HepG2 (cell line): Measurements from ENCODE around the gene KAZALD1. TPM values are rescaled to one million over a fixed set of nuclear protein-coding genes. Genes with fewer than 3 reads are reported as not detected.

Experiments
- ATAC-seq: fragments of 200-7000 bp; cut with Tn5 transposase; 3 replicates; pipeline ENCODE4 v1.9.1; 2020; ENCODE audit warnings: mild to moderate bottlenecking, moderate library complexity
- BruUV-seq: library from RNA; stranded (reverse); fragments of 400-500 nt; replicated peaks from 2 replicates; lab custom pipeline; 2021; lab: Mats Ljungman, UMichigan
- CTCF ChIA-PET: fragments of 300-600 bp; formaldehyde crosslinking; extraction: SDS; loops from one replicate; lab custom pipeline; 2021; ENCODE audit warnings: low total read pairs, inconsistent platforms, low intra/inter-chr PET ratio; lab: Yijun Ruan, JAX
- POLR2A ChIA-PET: fragments of 350-600 bp; sonication (Branson Sonifier 250); formaldehyde crosslinking; loops from one replicate; lab custom pipeline; 2020; ENCODE audit warnings: antibody characterized with exemption, inconsistent platforms; lab: Yijun Ruan, JAX
- DNase-seq: peaks from one replicate; pipeline ENCODE4 v3.0.0-alpha.2; 2015; ENCODE audit warnings: low spot score
- FAIRE-seq: peaks from 3 replicates; lab custom pipeline; 2011; peaks lifted over from hg19 to GRCh38; lab: Jason Lieb, UNC
- H2AFZ ChIP-seq: one replicate; pipeline ENCODE4 v1.6.1; 2011; ENCODE audit warnings: low read length, inconsistent platforms
- H3K27ac ChIP-seq: fragments of 300-600 bp; 3 replicates; pipeline ENCODE4 v1.8.0; 2011; ENCODE audit warnings: mixed run types, mild to moderate bottlenecking, mixed read lengths, low read length, inconsistent platforms; ENCODE audit not compliant: insufficient read depth; ENCODE audit errors: extremely low read length
- H3K27me3 ChIP-seq, 2 experiments: fragments of 200-600 bp in 1 of 2; 2 replicates in 1 of 2; 3 replicates in 1 of 2; pipeline versions ENCODE4 v1.6.0 to v1.8.0; 2011; ENCODE audit warnings: low read length in 2 of 2, mild to moderate bottlenecking in 2 of 2, moderate library complexity in 2 of 2, inconsistent platforms in 1 of 2; ENCODE audit not compliant: insufficient read depth in 2 of 2, control insufficient read depth in 1 of 2
- H3K36me3 ChIP-seq, 2 experiments: fragments of 200-600 bp in 1 of 2; replicated peaks in 1 of 2; 2 replicates in 1 of 2; 3 replicates in 1 of 2; pipeline versions ENCODE4 v1.5.1 to v1.8.0; 2011; ENCODE audit warnings: low read length in 2 of 2, inconsistent platforms in 1 of 2; ENCODE audit not compliant: insufficient read depth in 2 of 2, control insufficient read depth in 1 of 2
- H3K4me1 ChIP-seq: 2 replicates; pipeline ENCODE4 v1.5.1; 2012; ENCODE audit warnings: low read length, inconsistent platforms; ENCODE audit not compliant: insufficient read depth
- H3K4me2 ChIP-seq: 2 replicates; pipeline ENCODE4 v1.6.0; 2011; ENCODE audit warnings: low read depth, low read length, inconsistent platforms
- H3K4me3 ChIP-seq, 3 experiments: fragments of 200-600 bp in 1 of 3; sonication (generic), shearing (Covaris generic) in 1 of 3; replicated peaks in 1 of 3; 2 replicates each; pipeline ENCODE4 v1.5.1; 2011 to 2016; ENCODE audit warnings: low read length in 3 of 3, inconsistent platforms in 2 of 3, low read depth in 2 of 3, mild to moderate bottlenecking in 2 of 3, control low read depth in 1 of 3, mixed read lengths in 1 of 3; ENCODE audit not compliant: insufficient read depth in 1 of 3
- H3K79me2 ChIP-seq: one replicate; pipeline ENCODE4 v1.6.1; 2011; ENCODE audit warnings: low read length, inconsistent platforms; ENCODE audit not compliant: insufficient read depth
- H3K9ac ChIP-seq: 2 replicates; pipeline ENCODE4 v1.6.0; 2011; ENCODE audit warnings: mild to moderate bottlenecking, low read depth, low read length, inconsistent platforms; ENCODE audit not compliant: insufficient read depth
- H3K9me3 ChIP-seq: 2 replicates; pipeline ENCODE4 v1.5.1; 2012; ENCODE audit warnings: mild to moderate bottlenecking, low read length
- H4K20me1 ChIP-seq: 2 replicates; pipeline ENCODE4 v1.6.0; 2011; ENCODE audit warnings: inconsistent platforms, mild to moderate bottlenecking, low read length, moderate library complexity; ENCODE audit not compliant: insufficient read depth
- AGO2 ChIP-seq: fragments of 200-400 bp; formaldehyde crosslinking; optimal IDR thresholded peaks from 2 replicates; pipeline ENCODE3; 2017; ENCODE audit warnings: mild to moderate bottlenecking, low read depth, low read length, moderate library complexity
- ELF4 ChIP-seq: sonication (generic); formaldehyde crosslinking; IDR thresholded peaks from 2 replicates; pipeline ENCODE4 v1.5.0; 2020; ENCODE audit warnings: missing genetic modification reagents, mild to moderate bottlenecking, moderate library complexity, borderline replicate concordance
- GFI1 ChIP-seq: sonication (generic); formaldehyde crosslinking; IDR thresholded peaks from 2 replicates; pipeline ENCODE4 v1.5.0; 2020; ENCODE audit warnings: missing genetic modification reagents, mild to moderate bottlenecking, borderline replicate concordance
- GLI4 ChIP-seq: sonication (generic); formaldehyde crosslinking; IDR thresholded peaks from 2 replicates; pipeline ENCODE4 v1.5.1; 2020; ENCODE audit warnings: missing genetic modification reagents, mild to moderate bottlenecking, moderate library complexity, borderline replicate concordance
- GZF1 ChIP-seq: sonication (generic); formaldehyde crosslinking; IDR thresholded peaks from 2 replicates; pipeline ENCODE4 v1.5.1; 2020; ENCODE audit warnings: mild to moderate bottlenecking, missing genetic modification reagents
- HDAC2 ChIP-seq: sonication (generic); formaldehyde crosslinking; IDR thresholded peaks from 2 replicates; pipeline ENCODE4 v1.4.0; 2020; ENCODE audit warnings: missing genetic modification reagents
- HIVEP1 ChIP-seq: sonication (generic); formaldehyde crosslinking; IDR thresholded peaks from 2 replicates; pipeline ENCODE4 v1.4.0; 2020; ENCODE audit warnings: mild to moderate bottlenecking, missing genetic modification reagents
- HOXD1 ChIP-seq: sonication (generic); formaldehyde crosslinking; IDR thresholded peaks from 2 replicates; pipeline ENCODE4 v1.5.0; 2020; ENCODE audit warnings: missing genetic modification reagents
- PCBP1 ChIP-seq: fragments of 200-400 bp; formaldehyde crosslinking; IDR thresholded peaks from 2 replicates; pipeline ENCODE4 v1.6.1; 2017; ENCODE audit warnings: mild to moderate bottlenecking, low read depth, low read length, borderline replicate concordance
- PHF20 ChIP-seq: sonication (generic); formaldehyde crosslinking; IDR thresholded peaks from 2 replicates; pipeline ENCODE4 v1.5.0; 2020; ENCODE audit warnings: mild to moderate bottlenecking, missing genetic modification reagents
- PLRG1 ChIP-seq: fragments of 450-650 bp; conservative IDR thresholded peaks from 2 replicates; pipeline ENCODE4 v1.6.1; 2016
- SOX6 ChIP-seq, 2 experiments: fragments of 450-650 bp in 1 of 2; sonication (generic) in 1 of 2; formaldehyde crosslinking in 1 of 2; IDR thresholded peaks; 2 replicates each; pipeline versions ENCODE4 v1.4.0 to v1.6.1; 2017 to 2020; ENCODE audit warnings: antibody characterized with exemption in 1 of 2, mild to moderate bottlenecking in 1 of 2, missing genetic modification reagents in 1 of 2
- THAP11 ChIP-seq: IDR thresholded peaks from 2 replicates; pipeline ENCODE4 v1.6.1; 2016; ENCODE audit warnings: missing biosample characterization, missing genetic modification reagents
- TMF1 ChIP-seq: sonication (generic); formaldehyde crosslinking; IDR thresholded peaks from 2 replicates; pipeline ENCODE4 v1.8.1; 2022; ENCODE audit warnings: low read depth, missing genetic modification reagents
- ZNF354B ChIP-seq: sonication (generic); formaldehyde crosslinking; IDR thresholded peaks from 2 replicates; pipeline ENCODE4 v1.8.0; 2022; ENCODE audit warnings: mild to moderate bottlenecking, missing genetic modification reagents
- ZNF501 ChIP-seq: sonication (generic); formaldehyde crosslinking; IDR thresholded peaks from 2 replicates; pipeline ENCODE4 v1.5.1; 2020; ENCODE audit warnings: mild to moderate bottlenecking, moderate library complexity, missing genetic modification reagents
- WGBS: methylation state at CpG from one replicate; pipeline ENCODE4 v1.1.6; 2017; ENCODE audit warnings: low lambda C conversion rate; 5-methylcytosine and 5-hydroxymethylcytosine counted together
- in situ Hi-C: cut with HindIII; loops from 2 replicates; pipeline ENCODE4 v1.10.0; 2017; ENCODE audit warnings: low pct_unique_long_range_greater_than_20kb; ENCODE audit not compliant: extremely low pct_ligation_motif_present
- intact Hi-C: fragments of 100-400 bp; cut with micrococcal nuclease; formaldehyde crosslinking; loops from one replicate; pipeline ENCODE4 v1.10.0; 2022; ENCODE audit not compliant: unreplicated experiment
- polyA plus RNA-seq, 8 experiments: library from polyadenylated mRNA; depleted of rRNA in 3 of 8; stranded (reverse) in 7 of 8; unstranded in 1 of 8; fragments of >200 nt; fragmentation: Illumina TruSeq in 4 of 8; extraction: Trizol in 4 of 8; gene quantifications; 2 replicates each; pipeline versions ENCODE4 v1.2.1 to v1.2.3, GENCODE V29; 2011 to 2016; ENCODE audit warnings: low read depth in 4 of 8, missing spikeins in 1 of 8, mixed read lengths in 1 of 8; ENCODE audit not compliant: insufficient read depth in 1 of 8
- total RNA-seq, 5 experiments: library from RNA; depleted of rRNA; stranded (reverse); fragments of >200 nt; fragmentation: Illumina TruSeq; extraction: Trizol; gene quantifications; 2 replicates each; pipeline ENCODE4 v1.2.3, GENCODE V29; 2016; ENCODE audit warnings: low read depth in 1 of 5
- TF ChIP-seq, protein P1 (sequence below): sonication (generic); formaldehyde crosslinking; IDR thresholded peaks from 2 replicates; pipeline ENCODE4 v1.8.1; 2023; ENCODE audit warnings: mild to moderate bottlenecking, missing genetic modification reagents
- TF ChIP-seq, protein P2 (sequence below): sonication (generic); formaldehyde crosslinking; IDR thresholded peaks from 2 replicates; pipeline ENCODE4 v1.4.0; 2020; ENCODE audit warnings: missing genetic modification reagents, borderline replicate concordance

KAZALD1 gene
- total and polyA plus RNA-seq, 2 of the 13 experiments (the other 11 are each of a cell fraction or from before 2014, with no cell fraction given): 16.7 to 27.7 TPM

DNA sequence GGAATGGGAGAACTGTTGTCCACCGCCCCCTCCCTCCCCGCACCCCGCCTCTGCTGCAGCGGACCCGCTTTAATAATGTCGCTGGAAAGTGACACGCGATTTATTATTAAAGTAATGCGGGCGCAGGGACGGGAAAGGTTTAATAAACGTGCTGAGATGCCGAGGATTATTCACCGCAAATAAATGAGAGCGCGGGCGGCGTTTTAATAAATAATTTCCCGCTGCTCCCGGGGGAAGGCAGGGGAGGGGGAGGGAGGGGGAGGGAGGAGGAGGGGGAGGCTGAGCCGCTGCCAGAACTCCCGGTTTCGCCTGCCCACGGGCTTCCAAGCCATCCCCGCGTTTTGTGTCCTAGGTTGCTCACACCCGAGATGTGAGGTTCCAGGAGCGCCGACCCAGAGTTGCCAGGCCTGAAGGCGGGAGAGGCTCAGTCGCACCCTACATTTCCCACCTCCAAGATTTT lies 5.1 kb downstream of the KAZALD1 start (continued):
- TF ChIP-seq, protein P1, sequence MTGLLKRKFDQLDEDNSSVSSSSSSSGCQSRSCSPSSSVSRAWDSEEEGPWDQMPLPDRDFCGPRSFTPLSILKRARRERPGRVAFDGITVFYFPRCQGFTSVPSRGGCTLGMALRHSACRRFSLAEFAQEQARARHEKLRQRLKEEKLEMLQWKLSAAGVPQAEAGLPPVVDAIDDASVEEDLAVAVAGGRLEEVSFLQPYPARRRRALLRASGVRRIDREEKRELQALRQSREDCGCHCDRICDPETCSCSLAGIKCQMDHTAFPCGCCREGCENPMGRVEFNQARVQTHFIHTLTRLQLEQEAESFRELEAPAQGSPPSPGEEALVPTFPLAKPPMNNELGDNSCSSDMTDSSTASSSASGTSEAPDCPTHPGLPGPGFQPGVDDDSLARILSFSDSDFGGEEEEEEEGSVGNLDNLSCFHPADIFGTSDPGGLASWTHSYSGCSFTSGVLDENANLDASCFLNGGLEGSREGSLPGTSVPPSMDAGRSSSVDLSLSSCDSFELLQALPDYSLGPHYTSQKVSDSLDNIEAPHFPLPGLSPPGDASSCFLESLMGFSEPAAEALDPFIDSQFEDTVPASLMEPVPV (CRISPR knock-in tag): 0 out of 2 replicates have a peak, but pooled peaks have one; percentile 5
- TF ChIP-seq SOX6 (IDR thresholded peaks at IDR 0.05) (no peak), SOX6 (CRISPR knock-in tag; IDR thresholded peaks at IDR 0.05) (no peak), ZNF354B (CRISPR knock-in tag) (0 out of 2 replicates have a peak, but pooled peaks have one; percentile 12), TMF1 (0 out of 2 replicates have a peak, but pooled peaks have one; percentile 18)
- TF ChIP-seq, all 625 proteins: peak for 10

DNA sequence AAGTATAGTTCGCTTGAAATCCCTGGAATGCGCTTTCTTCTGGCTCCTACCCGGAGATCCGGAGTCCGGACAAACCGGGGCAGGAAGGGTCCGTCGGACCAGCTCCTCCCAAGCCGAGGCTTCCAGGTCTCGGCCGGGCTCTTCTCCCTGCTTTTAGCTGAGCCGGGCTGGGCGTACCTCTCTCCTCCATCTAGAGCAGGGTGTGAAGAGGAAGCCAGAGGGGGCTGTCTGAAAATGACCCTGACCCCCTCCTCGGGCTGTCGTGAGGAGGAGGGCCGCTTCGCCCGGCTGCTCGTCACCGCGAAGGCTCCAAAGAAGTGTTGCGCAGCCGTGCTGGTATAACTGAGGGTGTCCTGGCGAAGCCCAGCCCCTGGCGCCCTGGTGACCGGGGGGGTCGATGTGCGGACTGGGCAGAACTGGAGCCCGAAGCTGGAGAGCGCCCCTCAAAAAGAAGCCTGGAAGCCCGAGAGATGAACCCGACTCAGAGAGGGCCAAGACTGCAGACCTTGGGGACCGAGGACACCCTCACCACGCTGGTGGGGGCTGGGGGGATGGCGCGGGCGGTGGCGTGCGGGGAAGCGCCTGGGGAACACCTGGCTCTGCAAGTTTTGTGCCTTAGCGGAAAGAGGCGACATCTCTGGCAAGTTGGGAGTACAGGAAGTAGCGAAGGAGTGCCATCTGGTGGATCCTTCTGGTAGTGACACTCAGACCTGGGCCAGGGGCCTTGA lies 5.7 kb downstream of the KAZALD1 start:
- H3K4me1 ChIP-seq: peaks cover 34% of the 10 kb centered on the region
- ChIA-PET CTCF (interaction anchor here (1.4 to 3.8 kb wide), 5 partner anchors 8 to 48 kb away, joined by 3 to 45 read pairs (median 13); no protein-coding TSS in a partner anchor), POLR2A (interaction anchor here (0.8 to 9.0 kb wide), 7 partner anchors 12 to 74 kb away, joined by 3 to 141 read pairs (median 8); no protein-coding TSS in a partner anchor)
- FAIRE-seq (peak; percentile 81), ATAC-seq (peak; percentile 17), DNase-seq (peak; percentile 81)
- peak overlapping the region; percentile 73 for H3K9ac ChIP-seq
- no peak overlapping the region for H2AFZ ChIP-seq
- H3K36me3 ChIP-seq: no peaks in the 10 kb centered on the region
- no peaks in the 10 kb centered on the region for H4K20me1 ChIP-seq
- WGBS: 1% methylated on average over 35 of the region's 43 CpGs
- H3K27me3 ChIP-seq: peaks cover 2 to 16% of the 10 kb centered on the region in 2 experiments; a peak in 4 of 5 replicates
- H3K79me2 ChIP-seq: peaks cover 12% of the 10 kb centered on the region
- intact Hi-C loops (loop anchor here (1.0 to 5.0 kb wide), 3 partner anchors 7 to 49 kb away; partner anchors contain the start of genes PDZD7 and SFXN3), in situ Hi-C loops (loop anchor here (5.0 kb wide), 1 partner anchor 35 kb away; the partner anchor contains the start of genes PDZD7 and SFXN3)
- peak overlapping the region; percentile 60 to 81 (median 62) for H3K4me3 ChIP-seq
- no peaks in the 10 kb centered on the region for H3K9me3 ChIP-seq
- H3K4me2 ChIP-seq: peak overlapping the region; percentile 99
- peak overlapping the region; percentile 81 for H3K27ac ChIP-seq
- BruUV-seq: no TSS peak
- TF ChIP-seq AGO2 (peak; percentile 90), HDAC2 (CRISPR knock-in tag) (no peak), GLI4 (CRISPR knock-in tag) (peak; percentile 72; the same call in 1 of the 2 replicates), ELF4 (CRISPR knock-in tag) (no peak), HOXD1 (CRISPR knock-in tag) (no peak; the same call in 1 of the 2 replicates), PCBP1 (no peak), PLRG1 (no peak), TMF1 (no peak), ZNF501 (CRISPR knock-in tag) (peak; percentile 62; the same call in 1 of the 2 replicates), GFI1 (CRISPR knock-in tag) (no peak), PHF20 (peak; percentile 60), THAP11 (CRISPR knock-in tag) (0 out of 2 replicates have a peak, but pooled peaks have one; percentile 43), HIVEP1 (CRISPR knock-in tag) (peak; percentile 36; the same call in 1 of the 2 replicates), GZF1 (CRISPR knock-in tag) (peak; percentile 59; the same call in 1 of the 2 replicates)
- TF ChIP-seq, protein P2, sequence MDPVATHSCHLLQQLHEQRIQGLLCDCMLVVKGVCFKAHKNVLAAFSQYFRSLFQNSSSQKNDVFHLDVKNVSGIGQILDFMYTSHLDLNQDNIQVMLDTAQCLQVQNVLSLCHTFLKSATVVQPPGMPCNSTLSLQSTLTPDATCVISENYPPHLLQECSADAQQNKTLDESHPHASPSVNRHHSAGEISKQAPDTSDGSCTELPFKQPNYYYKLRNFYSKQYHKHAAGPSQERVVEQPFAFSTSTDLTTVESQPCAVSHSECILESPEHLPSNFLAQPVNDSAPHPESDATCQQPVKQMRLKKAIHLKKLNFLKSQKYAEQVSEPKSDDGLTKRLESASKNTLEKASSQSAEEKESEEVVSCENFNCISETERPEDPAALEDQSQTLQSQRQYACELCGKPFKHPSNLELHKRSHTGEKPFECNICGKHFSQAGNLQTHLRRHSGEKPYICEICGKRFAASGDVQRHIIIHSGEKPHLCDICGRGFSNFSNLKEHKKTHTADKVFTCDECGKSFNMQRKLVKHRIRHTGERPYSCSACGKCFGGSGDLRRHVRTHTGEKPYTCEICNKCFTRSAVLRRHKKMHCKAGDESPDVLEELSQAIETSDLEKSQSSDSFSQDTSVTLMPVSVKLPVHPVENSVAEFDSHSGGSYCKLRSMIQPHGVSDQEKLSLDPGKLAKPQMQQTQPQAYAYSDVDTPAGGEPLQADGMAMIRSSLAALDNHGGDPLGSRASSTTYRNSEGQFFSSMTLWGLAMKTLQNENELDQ (CRISPR knock-in tag): no peak
